KOPT-K1 (cell line): ENCODE measurements around the gene MAPKAP1.

Experiments used
- H3K27ac ChIP-seq: fragments of 200-600 bp; sonication (generic); 2 replicates; pipeline ENCODE4 v1.5.1; 2016; ENCODE audit warnings: antibody characterized with exemption, mild to moderate bottlenecking, low read depth, low read length; ENCODE audit not compliant: poor library complexity, severe bottlenecking
- H3K36me3 ChIP-seq: fragments of 200-600 bp; sonication (generic); 2 replicates; pipeline ENCODE4 v1.5.1; 2017; ENCODE audit warnings: antibody characterized with exemption, mild to moderate bottlenecking, low read length, moderate library complexity; ENCODE audit not compliant: insufficient read depth
- H3K9me3 ChIP-seq: fragments of 200-600 bp; sonication (generic); 2 replicates; pipeline ENCODE4 v1.5.1; 2017; ENCODE audit warnings: antibody characterized with exemption, low read length, mild to moderate bottlenecking; ENCODE audit not compliant: insufficient read depth, poor library complexity, severe bottlenecking

Gene MAPKAP1

DNA sequence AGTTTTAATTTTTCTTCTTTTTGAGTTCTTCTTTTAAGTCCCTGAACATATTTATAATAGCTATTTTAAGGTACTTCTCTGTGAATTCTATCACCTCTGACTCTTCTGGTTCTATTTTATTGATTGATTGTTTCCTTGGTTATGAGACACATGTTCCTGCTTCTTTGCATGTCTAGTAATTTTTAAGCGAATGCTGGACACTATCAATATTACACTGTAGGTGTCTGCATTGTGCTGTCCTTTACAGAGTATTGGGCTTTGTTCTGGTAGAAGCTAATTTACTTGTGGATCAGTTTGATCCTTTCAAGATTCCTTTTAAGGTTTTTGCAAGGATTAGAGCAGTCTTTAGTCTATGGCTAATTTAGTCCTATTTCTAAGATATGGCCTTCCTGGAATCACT is 249.7 kb downstream of the MAPKAP1 start:
- peaks cover 21% of the 10 kb centered on the region for H3K9me3 ChIP-seq
- peaks cover 23% of the 10 kb centered on the region for H3K36me3 ChIP-seq
- no peak overlapping the region for H3K27ac ChIP-seq

DNA sequence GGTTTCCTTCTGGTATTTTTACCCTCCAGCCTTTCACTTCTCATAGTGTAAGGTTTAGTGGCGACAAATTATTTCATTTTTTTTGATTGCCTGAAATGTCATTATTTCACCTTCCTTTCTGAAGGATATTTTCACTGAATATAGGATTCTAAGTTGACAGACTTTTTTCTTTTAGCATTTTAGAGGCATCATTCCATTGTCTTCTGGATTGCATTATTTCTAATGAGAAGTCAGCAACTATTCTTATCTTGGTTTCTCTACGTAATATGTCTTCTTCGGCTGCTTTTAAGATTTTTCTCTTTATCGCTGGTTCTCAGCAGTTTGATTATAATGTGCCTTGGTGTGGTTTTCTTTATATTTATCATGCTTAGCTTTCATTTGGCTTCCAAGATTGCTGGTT is 251.1 kb downstream of the MAPKAP1 start:
- Histone ChIP-seq H3K9me3 (peaks cover 21% of the 10 kb centered on the region), H3K36me3 (peaks cover 15% of the 10 kb centered on the region), H3K27ac (no peak overlapping the region)

GRCh38 chr9:125455132-125455531 is 251.9 kb downstream of the MAPKAP1 start:
- H3K36me3 ChIP-seq, result peaks cover 12% of the 10 kb centered on the region; the same call in 1 of the 2 replicates
- H3K9me3 ChIP-seq, result peaks cover 21% of the 10 kb centered on the region
- H3K27ac ChIP-seq, result no peak overlapping the region

GRCh38 chr9:125447202-125447802 is 259.7 kb downstream of the MAPKAP1 start:
- H3K27ac ChIP-seq, result no peak overlapping the region
- H3K36me3 ChIP-seq, result peaks cover 13% of the 10 kb centered on the region
- no peaks in the 10 kb centered on the region for H3K9me3 ChIP-seq

- Histone ChIP-seq H3K36me3 (peaks cover 13% of the 10 kb centered on the region), H3K9me3 (no peaks in the 10 kb centered on the region), H3K27ac (no peak overlapping the region)
These were observed 260.4 kb downstream of the MAPKAP1 start for GRCh38 chr9:125446561-125447094.

DNA sequence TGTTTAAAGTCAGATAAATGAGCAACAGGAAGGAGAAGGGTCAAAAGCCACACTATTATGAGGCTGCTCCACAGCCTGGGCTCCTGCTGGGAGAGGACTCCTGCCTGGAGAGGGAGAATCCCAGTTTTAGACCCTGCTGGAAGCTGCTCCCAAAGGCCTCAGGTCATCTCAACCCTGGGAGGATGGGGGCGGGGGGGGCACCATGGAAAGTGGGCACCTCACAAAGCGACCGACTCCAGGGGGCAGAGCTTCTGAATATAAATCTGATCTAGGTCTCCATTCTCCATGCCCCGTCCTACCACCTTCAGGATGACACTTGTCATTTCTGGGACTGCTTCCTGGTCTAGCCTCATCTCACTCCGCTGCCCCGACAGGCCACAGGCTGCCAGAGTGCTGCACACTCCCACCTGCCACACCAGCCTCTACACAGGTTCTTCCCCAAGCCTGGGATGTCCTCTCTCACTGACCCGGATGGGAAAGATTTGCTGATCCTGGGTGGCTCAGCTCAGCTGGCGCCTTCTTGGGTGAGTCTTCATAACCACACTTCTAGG is 262.0 kb downstream of the MAPKAP1 start:
- peaks cover 20% of the 10 kb centered on the region for H3K36me3 ChIP-seq
- no peaks in the 10 kb centered on the region for H3K9me3 ChIP-seq
- H3K27ac ChIP-seq, result no peak overlapping the region

DNA sequence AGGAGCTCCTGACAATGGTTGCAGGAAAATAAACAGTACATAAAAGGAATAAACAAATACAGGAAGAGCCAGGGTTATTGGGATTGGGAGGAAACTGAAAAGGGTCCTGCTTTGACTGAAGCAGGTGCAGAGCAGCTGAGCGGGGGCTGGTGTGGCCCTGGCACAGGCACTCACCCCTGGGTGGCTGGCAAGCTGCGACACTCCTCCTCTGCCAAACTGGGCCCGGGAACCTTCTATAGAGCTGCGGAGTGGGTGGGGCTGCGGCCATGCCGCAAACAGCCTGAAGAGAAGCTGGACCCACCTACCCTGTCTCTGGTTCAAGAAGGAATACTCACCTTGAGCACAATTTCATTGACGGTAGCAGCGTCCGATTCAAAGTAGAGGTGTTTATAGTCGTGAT is 262.8 kb downstream of the MAPKAP1 start:
- H3K36me3 ChIP-seq, result peaks cover 29% of the 10 kb centered on the region
- H3K27ac ChIP-seq, result no peak overlapping the region
- no peaks in the 10 kb centered on the region for H3K9me3 ChIP-seq

GRCh38 chr9:125443367-125443766 is 263.6 kb downstream of the MAPKAP1 start:
- H3K36me3 ChIP-seq, result peaks cover 30% of the 10 kb centered on the region
- no peak overlapping the region for H3K27ac ChIP-seq
- no peaks in the 10 kb centered on the region for H3K9me3 ChIP-seq

DNA sequence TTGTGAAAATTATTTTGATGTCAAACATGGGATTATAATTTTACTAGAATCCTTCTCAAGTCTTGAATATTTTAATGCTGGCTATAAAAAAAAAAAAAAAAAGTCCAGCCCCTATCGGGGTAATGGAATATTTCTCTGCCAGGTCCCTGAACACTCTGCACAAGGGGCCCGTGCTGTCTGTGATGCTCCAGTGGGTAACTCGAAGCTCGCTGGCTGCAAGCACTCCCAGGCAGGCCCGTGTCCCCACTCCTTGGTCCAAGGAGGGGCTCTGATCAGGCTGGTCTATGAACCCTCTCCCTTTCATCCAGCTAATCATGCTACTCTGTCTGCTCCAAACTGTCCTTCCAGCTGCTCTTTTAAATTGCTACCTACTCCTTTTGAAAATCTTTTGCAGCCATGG is 264.6 kb downstream of the MAPKAP1 start:
- H3K27ac ChIP-seq, result no peak overlapping the region
- peaks cover 30% of the 10 kb centered on the region for H3K36me3 ChIP-seq
- no peaks in the 10 kb centered on the region for H3K9me3 ChIP-seq

DNA sequence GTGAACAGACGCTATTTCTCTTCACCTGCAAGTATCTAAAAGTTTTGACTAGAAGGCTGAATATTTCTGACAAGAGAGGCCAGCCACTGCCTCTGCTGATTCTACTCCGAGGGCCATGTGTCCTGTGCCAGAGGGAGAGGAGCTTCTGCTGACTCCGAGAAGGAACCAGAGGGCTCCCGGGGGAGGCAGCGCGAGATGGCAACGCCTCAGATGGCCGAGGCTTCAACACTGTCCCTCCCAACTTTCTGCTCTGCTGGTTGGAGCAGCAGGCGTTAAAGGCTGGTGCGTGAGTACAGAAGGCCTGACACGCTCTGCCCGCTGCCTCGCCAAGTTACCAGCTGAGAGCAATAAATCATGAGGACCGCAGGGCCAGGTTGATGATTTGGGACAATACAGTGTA is 266.6 kb downstream of the MAPKAP1 start:
- Histone ChIP-seq H3K36me3 (peaks cover 31% of the 10 kb centered on the region), H3K9me3 (no peaks in the 10 kb centered on the region), H3K27ac (no peak overlapping the region)

DNA sequence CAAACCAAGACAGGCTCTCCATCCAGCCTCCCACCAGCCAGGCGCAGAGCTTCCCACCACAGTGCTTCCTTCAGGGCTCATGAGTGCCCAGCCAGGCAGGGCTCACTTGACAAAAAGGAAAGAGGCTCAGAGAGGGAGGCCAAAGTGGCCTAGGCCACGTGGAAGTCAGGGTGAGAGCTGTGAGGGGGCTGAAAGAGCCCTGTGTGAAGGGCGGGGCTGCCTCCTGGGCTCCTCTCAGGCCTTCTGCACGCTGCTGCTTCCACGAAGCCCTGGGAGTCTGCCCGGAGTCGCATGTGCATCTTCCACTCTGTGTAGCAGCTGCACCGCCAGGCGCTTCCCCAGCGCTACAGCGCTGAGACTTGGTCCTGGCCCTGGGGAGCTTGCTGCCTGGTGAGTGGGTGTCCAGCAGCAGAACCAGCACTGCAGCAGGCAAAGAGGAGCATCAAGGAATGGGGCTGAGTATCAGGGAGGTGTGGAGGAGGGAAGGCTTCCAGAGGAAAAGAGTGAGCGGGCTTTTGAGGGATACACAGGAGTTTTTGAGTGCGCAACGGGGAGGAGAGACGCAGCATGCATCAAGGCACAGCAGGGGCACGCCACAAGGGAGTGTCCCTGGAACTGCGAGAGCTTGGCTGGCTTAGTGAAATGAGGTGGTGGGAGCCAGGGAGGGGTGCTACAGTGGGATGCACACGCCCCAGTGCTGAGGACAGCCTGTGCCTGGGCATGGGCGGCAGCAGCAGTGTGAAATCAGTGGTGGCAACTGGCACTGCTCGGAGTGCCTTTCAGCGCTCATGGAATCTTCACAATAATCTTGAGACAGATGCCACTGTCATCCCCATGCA is 267.4 kb downstream of the MAPKAP1 start:
- H3K36me3 ChIP-seq, result peaks cover 31% of the 10 kb centered on the region
- no peak overlapping the region for H3K27ac ChIP-seq
- H3K9me3 ChIP-seq, result no peaks in the 10 kb centered on the region

DNA sequence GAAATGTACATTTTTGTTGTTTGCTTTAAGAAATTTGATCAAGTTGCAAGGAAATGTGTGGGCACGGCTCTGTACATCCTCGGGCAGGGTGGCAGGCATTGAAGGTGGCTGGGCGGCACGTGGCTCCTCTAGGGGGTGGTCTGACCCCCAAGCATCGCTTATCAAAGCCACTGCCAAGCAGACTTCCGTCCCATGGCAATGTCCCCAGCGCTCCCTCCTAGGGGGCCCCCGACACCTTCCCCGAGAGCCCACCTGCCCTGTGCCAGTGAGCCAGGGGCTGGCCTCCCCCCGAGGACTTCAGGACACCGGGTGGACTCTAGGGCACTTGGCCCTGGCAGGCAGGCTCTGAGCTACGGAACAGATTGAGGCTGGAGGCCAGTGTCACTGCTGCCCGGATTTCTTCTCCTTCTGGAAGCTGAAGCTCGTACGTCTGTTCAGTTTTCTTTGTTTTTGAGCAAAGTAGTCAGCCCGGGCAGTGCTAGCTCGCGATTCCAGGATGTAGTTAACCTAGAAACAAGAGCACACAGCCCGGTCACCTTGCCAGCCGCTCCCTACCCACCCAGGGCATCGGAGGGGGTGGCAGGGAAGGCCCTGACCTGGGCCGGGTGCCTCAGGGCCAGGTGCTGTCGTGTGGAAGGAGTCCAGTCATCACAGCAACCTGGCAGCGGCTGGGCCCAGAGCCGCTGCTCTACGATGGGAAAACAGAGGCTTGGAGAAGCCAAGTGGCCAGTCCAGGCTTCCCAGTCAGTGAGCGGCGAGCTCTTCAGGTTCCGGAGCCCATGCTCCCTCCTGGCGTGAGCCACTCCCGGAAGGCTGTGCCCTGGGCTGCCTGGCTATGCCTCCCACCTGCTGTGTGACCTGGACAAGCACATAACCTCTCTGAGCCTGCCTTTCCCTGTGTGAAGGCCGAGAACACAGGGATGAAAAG is 268.2 kb downstream of the MAPKAP1 start:
- H3K36me3 ChIP-seq, result peaks cover 26% of the 10 kb centered on the region
- H3K27ac ChIP-seq, result no peak overlapping the region
- no peaks in the 10 kb centered on the region for H3K9me3 ChIP-seq

- no peaks in the 10 kb centered on the region for H3K9me3 ChIP-seq
- no peak overlapping the region for H3K27ac ChIP-seq
- peaks cover 26% of the 10 kb centered on the region for H3K36me3 ChIP-seq
These were observed 269.2 kb downstream of the MAPKAP1 start for GRCh38 chr9:125437771-125438221.

GRCh38 chr9:125436613-125437443 is 270.2 kb downstream of the MAPKAP1 start:
- no peak overlapping the region for H3K27ac ChIP-seq
- no peaks in the 10 kb centered on the region for H3K9me3 ChIP-seq
- peaks cover 26% of the 10 kb centered on the region for H3K36me3 ChIP-seq
